ENCODE data around the gene FXYD5.

FXYD5 gene

DNA sequence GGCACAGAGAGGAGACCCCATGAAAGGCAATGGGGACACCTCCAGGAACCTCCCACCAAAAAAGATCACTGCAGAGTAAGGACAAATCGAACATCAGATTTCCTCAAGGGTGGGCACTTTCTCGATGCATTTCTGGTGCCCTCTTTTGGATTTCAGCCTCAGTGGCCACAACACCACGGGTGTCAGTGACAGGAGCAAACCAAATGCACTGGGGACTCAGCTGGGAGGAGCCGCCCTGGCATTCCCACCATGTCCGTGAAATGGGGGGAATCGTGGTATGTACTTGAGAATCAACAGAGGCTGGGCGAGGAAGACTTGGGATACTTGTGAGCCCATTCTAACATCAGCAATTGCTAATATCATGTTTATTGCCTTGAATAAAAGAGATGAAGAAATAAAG, 57.7 kb downstream of the FXYD5 start:
- no peak for DNase-seq (ENCODE audit: low read depth in 3 of 3)

DNA sequence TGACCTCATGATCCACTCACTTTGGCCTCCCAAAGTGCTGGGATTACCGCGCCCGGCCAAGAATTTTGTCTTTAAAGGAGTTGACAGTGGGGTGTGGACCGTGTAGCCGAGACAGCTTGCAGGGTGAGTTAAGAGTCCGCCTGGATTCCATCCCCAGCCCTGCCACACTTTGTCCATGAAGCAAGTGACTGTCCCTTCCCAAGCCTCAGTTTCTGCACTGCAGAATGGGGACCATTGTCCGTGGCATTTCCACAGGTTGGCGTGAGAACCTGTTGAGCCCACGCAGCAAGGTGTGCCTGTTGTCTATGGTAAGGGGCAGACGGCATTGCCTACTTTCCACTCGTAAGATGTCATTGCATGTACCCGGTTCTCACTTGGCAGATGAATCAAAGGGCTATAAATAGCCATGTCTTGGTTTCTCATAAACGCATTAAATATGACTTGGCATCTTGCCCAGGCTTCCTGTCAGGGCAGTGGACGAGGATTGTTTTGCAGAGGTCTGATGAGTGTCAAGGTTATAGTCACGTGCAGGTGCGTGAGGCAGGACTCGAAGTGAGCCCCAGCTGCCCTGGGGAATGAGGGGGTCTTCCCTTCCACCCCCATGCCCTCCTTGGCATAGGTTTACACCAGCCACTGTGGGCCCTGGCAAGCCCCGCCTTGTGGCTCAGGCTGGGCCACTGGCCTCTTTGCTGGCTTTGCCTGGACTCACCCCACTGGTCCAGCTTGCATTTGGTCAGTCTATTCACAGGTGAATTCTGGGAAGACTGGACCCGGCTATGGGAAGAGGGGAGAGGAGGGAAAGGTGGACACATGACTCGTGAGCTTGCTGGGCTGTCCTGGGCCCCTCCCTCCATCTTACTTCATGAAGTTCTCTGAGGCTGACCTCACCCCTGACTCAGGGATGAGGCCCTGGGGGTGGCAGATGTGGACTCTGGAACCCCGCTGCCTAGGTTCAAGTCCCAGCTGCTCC, 59.4 kb downstream of the FXYD5 start:
- peak; percentile 66 to 75 (median 74) for DNase-seq (ENCODE audit: low read depth in 3 of 3)

DNA sequence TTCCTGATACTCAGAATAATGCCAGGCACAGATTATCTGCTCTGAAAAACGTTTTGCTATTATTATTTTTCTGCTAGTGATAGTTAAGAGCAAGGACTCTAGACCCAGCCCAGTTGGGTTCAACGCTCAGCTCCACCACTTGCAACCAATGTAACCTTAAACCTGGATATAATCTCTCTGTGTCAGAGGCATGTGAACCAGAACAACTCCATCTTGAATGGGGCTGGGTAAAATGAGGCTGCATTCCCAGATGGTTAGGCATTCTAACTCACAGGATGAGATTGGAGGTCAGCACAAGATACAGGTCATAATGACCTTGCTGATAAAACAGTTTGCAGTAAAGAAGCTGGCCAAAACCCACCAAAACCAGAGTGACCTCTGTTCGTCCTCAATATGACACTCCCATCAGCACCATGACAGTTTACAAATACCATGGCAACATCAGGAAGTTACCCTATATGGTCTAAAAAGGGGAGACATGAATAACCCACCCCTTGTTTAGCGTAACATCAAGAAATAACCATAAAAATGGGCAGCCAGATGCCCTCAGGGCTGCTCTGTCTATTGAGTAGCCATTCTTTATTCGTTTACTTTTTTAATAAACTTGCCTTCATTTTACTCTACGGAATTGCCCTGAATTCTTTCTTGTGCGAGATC, 60.4 kb downstream of the FXYD5 start:
- no peak for DNase-seq (ENCODE audit: low read depth in 3 of 3)

DNA sequence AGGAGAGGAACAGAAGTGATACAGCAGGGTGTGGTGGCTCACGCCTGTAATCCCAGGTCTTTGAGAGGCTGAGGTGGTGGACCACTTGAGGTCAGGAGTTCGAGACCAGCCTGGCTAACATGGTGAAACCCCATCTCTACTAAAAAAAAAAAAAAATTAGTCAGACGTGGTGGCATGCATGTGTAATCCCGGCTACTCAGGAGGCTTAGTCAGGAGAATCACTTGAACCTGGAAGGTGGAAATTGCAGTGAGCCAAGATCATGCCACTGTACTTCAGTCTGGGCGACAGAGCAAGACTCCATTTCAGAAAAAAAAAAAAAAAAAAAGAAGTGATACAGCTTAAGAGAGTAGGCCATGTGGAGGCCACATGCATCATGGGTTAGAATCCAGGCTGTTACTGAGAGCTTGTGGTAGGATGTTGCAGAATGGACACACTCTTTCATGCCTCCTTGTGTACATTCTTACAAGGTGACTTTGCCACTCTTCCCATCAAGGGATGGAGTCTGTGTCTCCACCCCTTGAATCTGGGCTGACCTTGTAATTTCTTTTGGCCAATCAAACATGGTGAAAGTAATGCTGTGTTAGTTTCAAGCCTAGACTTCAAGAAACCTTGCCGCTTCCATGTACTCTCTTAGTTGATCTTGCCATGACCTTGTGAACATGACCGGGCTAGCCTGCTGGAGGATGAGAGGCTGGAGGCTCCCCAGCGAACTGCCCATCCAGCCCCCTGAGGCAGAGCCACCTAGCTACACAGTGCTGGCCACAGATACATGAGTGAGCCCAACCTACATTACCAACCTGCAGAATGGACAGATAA, 61.7 kb downstream of the FXYD5 start:
- DNase-seq (ENCODE audit: low read depth in 3 of 3): no peak

DNA sequence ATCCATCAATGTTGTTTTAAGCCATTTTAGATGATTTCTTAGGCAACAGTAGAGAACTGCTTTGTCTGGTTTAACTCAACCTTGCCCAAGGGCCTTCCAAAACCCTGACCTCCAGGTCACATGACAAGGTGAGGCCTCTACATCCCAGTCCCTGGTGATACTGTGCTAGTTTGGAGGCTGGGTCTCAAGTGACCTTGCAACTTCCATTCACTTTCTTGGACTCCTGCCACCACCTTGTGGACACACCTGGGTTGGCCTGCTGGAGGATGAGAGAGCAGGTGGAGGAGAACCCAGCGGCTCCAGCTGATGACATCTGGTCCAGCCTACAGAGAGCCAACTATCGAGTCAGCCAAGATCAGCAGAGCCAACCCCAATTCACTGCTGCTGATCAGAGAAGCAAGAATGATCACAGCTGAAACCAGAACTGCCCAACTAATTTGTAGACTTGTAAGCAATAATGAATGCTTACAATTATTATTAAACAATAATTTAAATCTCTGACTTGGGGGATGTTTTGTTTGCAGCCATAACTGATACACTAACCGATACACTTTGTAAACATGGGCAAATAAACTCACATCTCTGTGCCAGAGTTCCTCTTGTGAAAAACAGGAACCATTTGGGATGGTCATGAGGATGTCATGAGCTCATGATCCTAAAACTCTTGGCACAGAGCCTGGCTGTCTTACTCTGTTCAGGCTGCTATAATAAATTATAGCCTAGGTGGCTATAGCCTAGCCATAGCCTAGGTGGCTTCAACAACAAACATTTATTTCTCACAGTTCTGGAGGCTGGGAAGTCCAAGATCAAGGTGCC, 62.5 kb downstream of the FXYD5 start:
- DNase-seq (ENCODE audit: low read depth in 3 of 3): no peak

DNA sequence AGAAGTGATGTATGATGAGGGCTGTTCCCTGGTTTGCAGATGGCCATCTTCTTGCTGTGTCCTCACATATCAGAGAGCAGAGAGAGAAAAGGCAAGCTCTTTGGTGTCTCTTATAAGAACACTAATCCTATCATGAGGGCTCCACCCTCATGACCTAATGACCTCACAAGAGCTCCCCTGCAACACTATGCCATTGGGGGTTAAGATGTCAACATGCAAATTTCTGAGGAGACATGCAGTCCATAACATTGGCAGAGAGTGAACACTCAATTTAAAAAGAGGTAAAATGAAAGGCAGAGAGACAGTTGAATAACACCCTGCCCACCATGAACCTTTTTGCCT, 63.1 kb downstream of the FXYD5 start:
- DNase-seq (ENCODE audit: low read depth in 3 of 3): no peak

DNA sequence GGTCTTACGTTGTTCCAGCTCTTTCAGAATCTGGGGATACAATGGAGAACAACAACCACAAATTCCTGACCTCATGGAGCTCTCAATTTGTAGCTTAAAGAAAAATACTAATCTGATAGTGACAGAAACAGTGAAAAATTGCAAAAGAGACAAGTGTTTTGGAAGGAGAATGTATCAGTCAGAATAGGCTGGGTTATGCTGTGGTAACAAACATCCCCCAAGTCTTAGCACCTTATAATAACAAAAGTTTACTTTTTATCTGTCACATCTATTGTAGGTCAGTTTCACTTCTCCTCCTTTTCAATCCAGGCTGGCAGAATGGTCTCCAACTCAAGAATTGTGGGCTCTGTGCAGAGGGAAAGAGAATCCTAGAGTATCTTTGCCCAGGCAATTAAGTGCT, 64.5 kb downstream of the FXYD5 start:
- no peak for DNase-seq (ENCODE audit: low read depth in 3 of 3)

Data from stimulated activated CD4-positive, alpha-beta T cell treated with anti-CD3 and anti-CD28 coated beads, TNF-alpha, amount 100 ng/mL, for 48 hours (primary cell).